ENCODE data around the gene CTCFL. TPM values are rescaled to one million over a fixed set of nuclear protein-coding genes. Genes with fewer than 3 reads are reported as not detected.

CTCFL gene
- total RNA-seq, 4 donors from 2014 or later = 0.14 TPM; not detected in 3

- Histone ChIP-seq H3K4me3 (no peak overlapping the region), H3K27me3 (no peaks in the 10 kb centered on the region), H3K4me1 (peaks cover 0 to 57% (median 33%) of the 10 kb centered on the region in 4 donors), H3K27ac (peak overlapping the region; percentile 39 to 69 (median 63)), H3K36me3 (peaks cover 0 to 11% (median 2%) of the 10 kb centered on the region in 4 donors), H3K9me3 (no peaks in the 10 kb centered on the region)
- intact Hi-C loops (cut with DNase I; ENCODE audit: low total_unique reads) = no loop called here
- TF ChIP-seq CTCF (IDR thresholded peaks at IDR 0.05) (no peak), POLR2AphosphoS5 (IDR thresholded peaks at IDR 0.05) (peak in 1 of 3 donors; percentile 72)
- in situ Hi-C loops (cut with MboI; ENCODE audit: low pct_ligation_motif_present in 1 of 4, low pct_unique_long_range_greater_than_20kb in 1 of 4, low sequenced_read_pairs in 3 of 4) = no loop called here
- peak; percentile 73 for DNase-seq
- WGBS, 2 donors (ENCODE audit: low coverage in 1 of 2) = 80 to 92% methylated on average over 2 to 9 of the region's 9 CpGs
Observed at GRCh38 chr20:57567471-57568079, 42.6 kb upstream of the CTCFL start.

GRCh38 chr20:57566803-57567459 is 42.0 kb upstream of the CTCFL start:
- H3K27me3 ChIP-seq = no peaks in the 10 kb centered on the region
- no peaks in the 10 kb centered on the region for H3K9me3 ChIP-seq
- peaks cover 0 to 11% (median 2%) of the 10 kb centered on the region in 4 donors for H3K36me3 ChIP-seq
- peak; percentile 73 for DNase-seq
- WGBS, 2 donors (ENCODE audit: low coverage in 1 of 2) = 62 to 65% methylated on average over 6 to 10 of the region's 10 CpGs
- peak in 2 of 3 donors; percentile 9 to 87 for TF ChIP-seq POLR2AphosphoS5 (IDR thresholded peaks at IDR 0.05)
- no peak for TF ChIP-seq CTCF (IDR thresholded peaks at IDR 0.05)
- TF ChIP-seq POLR2A (IDR thresholded peaks at IDR 0.05) = peak; percentile 15
- no peak for TF ChIP-seq EP300 (IDR thresholded peaks at IDR 0.05; ENCODE audit: low read depth)
- intact Hi-C loops (cut with DNase I; ENCODE audit: low total_unique reads) = no loop called here
- peak overlapping the region; percentile 39 to 69 (median 63) for H3K27ac ChIP-seq
- H3K4me3 ChIP-seq = no peak overlapping the region
- H3K4me1 ChIP-seq = peaks cover 0 to 52% (median 31%) of the 10 kb centered on the region in 4 donors
- in situ Hi-C loops (cut with MboI; ENCODE audit: low pct_ligation_motif_present in 1 of 4, low pct_unique_long_range_greater_than_20kb in 1 of 4, low sequenced_read_pairs in 3 of 4) = no loop called here

- Histone ChIP-seq H3K4me3 (no peak overlapping the region), H3K4me1 (peaks cover 0 to 47% (median 32%) of the 10 kb centered on the region in 4 donors), H3K9me3 (no peaks in the 10 kb centered on the region), H3K27ac (peak overlapping the region; percentile 39 to 69 (median 54)), H3K36me3 (peaks cover 0 to 11% (median 2%) of the 10 kb centered on the region in 4 donors), H3K27me3 (no peaks in the 10 kb centered on the region)
- 13 to 56% methylated on average over 1 of the region's 1 CpG for WGBS, 2 donors (ENCODE audit: low coverage in 1 of 2)
- no peak for DNase-seq
- in situ Hi-C loops (cut with MboI; ENCODE audit: low pct_ligation_motif_present in 1 of 4, low pct_unique_long_range_greater_than_20kb in 1 of 4, low sequenced_read_pairs in 3 of 4) (no loop called here), intact Hi-C loops (cut with DNase I; ENCODE audit: low total_unique reads) (no loop called here)
- peak in 1 of 3 donors; percentile 64 for TF ChIP-seq POLR2AphosphoS5 (IDR thresholded peaks at IDR 0.05)
- no peak for TF ChIP-seq EP300 (IDR thresholded peaks at IDR 0.05; ENCODE audit: low read depth)
- TF ChIP-seq POLR2A (IDR thresholded peaks at IDR 0.05) = no peak
- no peak for TF ChIP-seq CTCF (IDR thresholded peaks at IDR 0.05)
Observed at GRCh38 chr20:57566399-57566798, 41.5 kb upstream of the CTCFL start.

GRCh38 chr20:57564951-57565642 is 40.2 kb upstream of the CTCFL start:
- Histone ChIP-seq H3K4me3 (peak overlapping the region in 1 of 4 donors; percentile 61), H3K27me3 (no peaks in the 10 kb centered on the region), H3K36me3 (peaks cover 0 to 11% (median 2%) of the 10 kb centered on the region in 4 donors), H3K4me1 (peaks cover 3 to 37% (median 26%) of the 10 kb centered on the region in 4 donors), H3K9me3 (no peaks in the 10 kb centered on the region), H3K27ac (peak overlapping the region; percentile 12 to 82 (median 43))
- WGBS, 2 donors (ENCODE audit: low coverage in 1 of 2) = 80 to 90% methylated on average over 7 to 11 of the region's 11 CpGs
- TF ChIP-seq POLR2AphosphoS5 (IDR thresholded peaks at IDR 0.05) = peak in 2 of 3 donors; percentile 20 to 81
- no peak for TF ChIP-seq CTCF (IDR thresholded peaks at IDR 0.05)
- in situ Hi-C loops (cut with MboI; ENCODE audit: low pct_ligation_motif_present in 1 of 4, low pct_unique_long_range_greater_than_20kb in 1 of 4, low sequenced_read_pairs in 3 of 4) = no loop called here
- DNase-seq = no peak
- intact Hi-C loops (cut with DNase I; ENCODE audit: low total_unique reads) = no loop called here
